Dedifferentiated amniotic fluid mesenchymal stem cell (primary cell): Measurements from ENCODE around the gene KCNK5.

Experiments
- DNase-seq: peaks from one replicate; pipeline ENCODE4 v3.0.0-alpha.2; 2016; ENCODE audit errors: extremely low spot score

KCNK5 gene, protein sequence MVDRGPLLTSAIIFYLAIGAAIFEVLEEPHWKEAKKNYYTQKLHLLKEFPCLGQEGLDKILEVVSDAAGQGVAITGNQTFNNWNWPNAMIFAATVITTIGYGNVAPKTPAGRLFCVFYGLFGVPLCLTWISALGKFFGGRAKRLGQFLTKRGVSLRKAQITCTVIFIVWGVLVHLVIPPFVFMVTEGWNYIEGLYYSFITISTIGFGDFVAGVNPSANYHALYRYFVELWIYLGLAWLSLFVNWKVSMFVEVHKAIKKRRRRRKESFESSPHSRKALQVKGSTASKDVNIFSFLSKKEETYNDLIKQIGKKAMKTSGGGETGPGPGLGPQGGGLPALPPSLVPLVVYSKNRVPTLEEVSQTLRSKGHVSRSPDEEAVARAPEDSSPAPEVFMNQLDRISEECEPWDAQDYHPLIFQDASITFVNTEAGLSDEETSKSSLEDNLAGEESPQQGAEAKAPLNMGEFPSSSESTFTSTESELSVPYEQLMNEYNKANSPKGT

GRCh38 chr6:39228992-39229767, at the start of gene KCNK5:
Gene KCNK5, minus strand, starts transcription at chr6:39229475. Its CDS starts 364 bp downstream, at chr6:39229111.
- DNase-seq, result no peak

DNA sequence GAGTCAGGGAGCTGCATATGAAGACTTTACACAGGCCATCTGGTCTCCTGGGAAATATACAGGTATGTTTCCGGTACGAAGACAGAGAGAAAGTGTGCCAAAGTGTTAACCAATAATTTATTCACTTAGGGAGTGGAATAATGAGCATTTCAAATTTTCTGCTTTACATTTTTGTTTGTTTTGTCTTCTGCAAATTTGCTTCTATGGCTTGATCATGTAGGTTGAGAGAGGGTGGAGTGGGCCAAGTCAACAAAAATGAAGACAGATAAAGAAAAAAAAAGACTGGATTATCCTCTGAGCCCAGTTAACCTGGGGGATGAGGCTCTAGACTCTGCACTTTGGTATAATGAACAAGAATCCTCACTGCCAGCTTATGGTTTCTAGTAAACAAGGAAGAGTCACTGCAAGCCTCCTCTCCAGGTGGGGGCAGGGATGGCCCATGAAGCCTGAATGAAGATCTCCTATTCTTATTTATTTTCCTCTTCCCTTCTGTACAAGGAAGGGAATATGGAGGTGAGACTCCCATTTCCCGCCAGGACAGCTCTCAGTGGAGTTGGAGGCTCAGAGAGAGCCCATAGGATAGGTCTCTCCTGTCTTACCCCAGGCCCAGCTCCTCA, 47.2 kb upstream of the KCNK5 start:
- no peak for DNase-seq

- DNase-seq, result no peak
These were observed 45.6 kb upstream of the KCNK5 start for GRCh38 chr6:39274903-39275302.

- DNase-seq, result no peak
These were observed 45.2 kb upstream of the KCNK5 start for GRCh38 chr6:39274471-39274870.

GRCh38 chr6:39273406-39273821, 44.1 kb upstream of the KCNK5 start:
- DNase-seq, result no peak

GRCh38 chr6:39269961-39270360, 40.7 kb upstream of the KCNK5 start:
- DNase-seq, result no peak

DNA sequence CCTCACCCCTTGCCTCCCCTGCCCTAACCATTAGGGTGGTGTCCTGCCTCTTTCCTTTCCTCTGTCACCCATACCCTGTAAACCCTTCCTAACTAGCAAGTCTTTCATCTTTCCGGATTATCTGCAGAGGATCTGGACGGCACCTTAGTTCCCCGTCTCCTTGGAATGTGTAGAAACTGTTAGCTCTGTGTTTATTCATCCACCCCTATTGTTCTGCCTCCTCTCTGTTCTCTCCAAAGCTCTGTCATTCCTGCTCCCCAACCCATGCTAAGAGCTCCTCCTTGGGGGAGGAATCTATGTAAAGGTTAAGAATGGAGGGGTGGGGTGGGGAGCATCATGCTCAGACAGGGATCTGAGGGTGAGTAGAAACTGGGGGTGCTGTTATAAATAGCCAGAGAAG, 39.4 kb upstream of the KCNK5 start:
- DNase-seq, result no peak

GRCh38 chr6:39268171-39268570, 38.9 kb upstream of the KCNK5 start:
- no peak for DNase-seq

DNA sequence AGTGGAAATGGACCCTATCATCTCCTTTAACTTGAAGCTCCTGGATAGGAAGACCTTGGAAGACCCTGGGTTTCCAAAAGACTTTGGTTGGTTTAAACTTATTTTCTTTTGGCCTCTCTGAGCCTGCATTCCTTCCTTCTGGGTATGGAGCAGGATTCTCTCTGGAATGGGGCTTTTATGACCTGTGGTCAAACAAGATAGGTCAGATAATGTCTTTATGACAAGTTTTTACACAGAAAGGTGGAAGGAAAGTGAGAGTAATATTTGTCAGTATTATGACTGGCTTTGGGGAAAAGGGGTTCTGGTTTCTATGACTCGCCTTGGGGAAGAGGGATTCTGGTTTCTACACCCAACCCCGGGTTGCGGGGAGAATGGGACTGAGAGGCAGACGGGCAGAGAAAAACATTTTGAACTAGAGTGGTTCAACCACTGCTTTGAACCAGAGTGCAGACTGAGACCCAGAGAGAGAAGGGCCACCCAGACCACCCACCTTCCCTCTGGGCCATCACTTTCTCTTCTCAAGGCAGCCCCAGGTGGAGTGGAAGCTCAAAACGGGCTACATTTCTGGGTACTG, 37.6 kb upstream of the KCNK5 start:
- DNase-seq, result no peak

GRCh38 chr6:39266375-39266774, 37.1 kb upstream of the KCNK5 start:
- DNase-seq, result no peak

DNA sequence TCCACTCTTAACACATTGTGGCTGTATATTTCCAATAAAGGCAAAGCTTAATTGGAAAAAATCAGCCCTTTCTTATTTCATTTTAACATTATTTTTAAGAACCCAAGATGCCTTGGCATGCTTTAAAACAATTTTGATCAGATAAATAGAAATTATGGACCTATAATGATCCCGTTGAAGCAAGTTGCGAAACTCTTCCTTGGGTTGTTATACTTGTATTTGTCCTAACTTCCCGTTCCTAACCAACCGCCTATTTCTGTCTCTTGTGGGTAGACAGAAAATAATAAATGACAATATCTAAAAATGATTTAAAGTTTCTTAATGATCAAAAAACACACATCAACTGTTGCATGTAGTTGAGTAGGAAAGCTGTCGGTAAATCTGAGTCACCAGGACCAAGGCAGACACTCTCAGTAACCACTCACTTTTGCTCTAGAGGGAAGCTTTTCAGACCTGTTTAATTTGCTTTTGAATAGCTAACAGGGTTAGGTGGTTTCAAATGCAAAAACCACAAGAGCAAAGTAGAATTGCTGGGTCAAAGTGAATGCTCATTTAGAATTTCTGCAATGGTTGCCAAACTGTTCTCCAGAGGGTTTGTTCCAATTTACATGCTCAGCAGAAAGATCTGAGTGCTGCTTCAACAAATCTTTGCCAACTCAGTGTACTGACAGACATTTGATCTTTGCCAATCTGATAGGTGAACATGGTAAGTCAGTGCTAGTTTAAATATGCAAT, 34.2 kb upstream of the KCNK5 start:
- DNase-seq, result no peak

DNA sequence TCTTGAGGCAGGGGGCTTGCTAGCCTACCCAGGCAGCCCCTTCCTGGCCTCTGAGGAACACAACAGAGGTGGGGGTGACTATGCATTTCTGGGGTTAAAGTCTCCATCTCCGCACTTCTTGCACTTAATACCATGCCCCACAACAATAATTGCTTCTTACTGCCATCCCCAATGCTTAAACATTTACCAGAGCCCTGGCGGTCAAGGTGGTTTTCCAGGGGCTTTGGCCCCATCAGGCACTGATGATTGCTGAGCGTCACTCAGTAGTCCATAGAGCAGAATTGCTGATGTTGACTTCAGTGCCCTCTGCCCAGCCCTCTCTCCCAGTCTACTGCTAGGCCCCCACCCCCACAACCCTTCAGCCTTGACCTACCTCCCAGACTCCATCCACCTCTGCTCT, 32.5 kb upstream of the KCNK5 start:
- DNase-seq, result no peak

DNA sequence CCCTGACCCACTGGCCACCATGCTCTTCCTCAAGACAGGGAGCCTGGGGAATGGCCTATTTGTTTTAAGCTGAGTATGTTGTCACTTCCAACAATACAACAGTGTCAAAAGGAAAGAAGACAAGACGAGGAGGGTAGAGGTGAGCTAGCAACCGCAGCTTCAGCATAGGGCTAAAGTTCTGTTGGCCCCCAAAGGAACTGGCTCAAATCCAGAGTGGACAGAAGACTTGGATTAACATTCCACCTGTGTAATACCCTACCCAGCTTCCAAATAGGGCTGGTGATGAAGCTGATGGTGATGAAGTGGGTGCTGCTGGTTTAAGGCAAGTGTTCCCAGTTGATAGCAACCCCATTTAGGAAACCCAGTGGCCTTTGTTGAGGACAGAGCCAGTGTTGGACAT, 31.7 kb upstream of the KCNK5 start:
- no peak for DNase-seq

GRCh38 chr6:39260456-39260855, 31.2 kb upstream of the KCNK5 start:
- no peak for DNase-seq

GRCh38 chr6:39256294-39256940, 27.1 kb upstream of the KCNK5 start:
- DNase-seq, result no peak

GRCh38 chr6:39254999-39255535, 25.8 kb upstream of the KCNK5 start:
- DNase-seq, result no peak

DNA sequence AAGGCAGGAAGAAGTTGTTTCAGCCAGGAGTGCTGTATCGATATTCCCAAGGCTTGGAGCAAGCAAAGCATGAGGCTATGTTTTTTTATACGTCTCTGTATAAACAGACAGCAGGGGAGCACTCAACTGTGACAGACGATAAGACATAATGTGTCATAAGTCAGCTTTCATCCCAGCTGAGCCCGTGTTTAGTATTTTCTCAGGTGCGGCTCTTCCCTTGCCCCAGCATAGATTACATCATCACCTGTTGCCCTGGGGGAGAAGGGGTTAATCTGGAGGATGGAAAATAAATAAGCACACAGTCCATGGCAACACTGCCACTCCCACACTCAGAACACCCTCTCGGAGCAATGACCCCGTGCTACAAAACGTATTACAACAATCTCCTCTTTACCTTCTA, 22.1 kb upstream of the KCNK5 start:
- DNase-seq, result no peak

DNA sequence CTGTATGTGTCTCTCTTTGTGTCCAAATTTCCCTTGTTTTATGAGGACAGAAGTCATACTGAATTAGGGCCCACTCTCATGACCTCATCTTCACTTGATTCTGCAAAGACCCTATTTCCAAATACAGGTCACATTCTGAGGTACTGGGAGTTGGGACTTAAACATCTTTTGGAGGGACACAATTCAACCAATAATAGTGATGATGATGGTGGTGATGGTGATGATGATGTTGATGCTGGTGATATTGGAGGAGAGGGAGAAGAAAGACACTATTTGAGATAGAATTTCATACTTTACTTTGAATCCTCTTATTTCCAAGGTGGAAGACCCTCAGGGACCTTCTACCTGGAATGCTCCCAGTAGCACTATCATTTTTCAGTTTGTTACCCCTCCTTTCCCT, 21.2 kb upstream of the KCNK5 start:
- no peak for DNase-seq

- no peak for DNase-seq
These were observed 20.0 kb upstream of the KCNK5 start for GRCh38 chr6:39249278-39249677.

GRCh38 chr6:39247667-39248194, 18.5 kb upstream of the KCNK5 start:
- no peak for DNase-seq
